CD14-positive monocyte (primary cell): Measurements from ENCODE around the gene AP1G2. TPM values are rescaled to one million over a fixed set of nuclear protein-coding genes. Genes with fewer than 3 reads are reported as not detected.

ENCODE experiments used
- DNase-seq, 3 donors: peaks; one replicate each; pipeline ENCODE4 v3.0.0-alpha.2; 2011 to 2022
- H2AFZ ChIP-seq: 2 replicates; pipeline ENCODE4 v1.6.0; 2012; ENCODE audit warnings: mild to moderate bottlenecking, low read depth, low read length, inconsistent platforms; ENCODE audit not compliant: insufficient read depth, poor library complexity, severe bottlenecking
- H3K27ac ChIP-seq, 2 donors: 1 replicate in 1 of 2; 2 replicates in 1 of 2; pipeline ENCODE4 v1.5.1; 2012 to 2013; ENCODE audit warnings: low read length in 2 of 2, control low read depth in 1 of 2, inconsistent platforms in 1 of 2, low read depth in 1 of 2, mild to moderate bottlenecking in 1 of 2
- H3K27me3 ChIP-seq, 2 donors: one replicate each; pipeline versions ENCODE4 v1.6.0 to v1.6.1; 2011 to 2013; ENCODE audit warnings: low read length in 2 of 2; ENCODE audit not compliant: control insufficient read depth in 2 of 2, insufficient read depth in 2 of 2
- H3K36me3 ChIP-seq, 2 donors: replicated peaks in 1 of 2; 1 replicate in 1 of 2; 2 replicates in 1 of 2; pipeline versions ENCODE4 v1.5.1 to v1.6.1; 2012 to 2013; ENCODE audit warnings: low read length in 2 of 2, control low read depth in 1 of 2, inconsistent platforms in 1 of 2, mild to moderate bottlenecking in 1 of 2; ENCODE audit not compliant: insufficient read depth in 2 of 2, control insufficient read depth in 1 of 2
- H3K4me1 ChIP-seq, 2 donors: 1 replicate in 1 of 2; 2 replicates in 1 of 2; pipeline versions ENCODE4 v1.5.1 to v1.6.1; 2012 to 2013; ENCODE audit warnings: low read length in 2 of 2, control low read depth in 1 of 2, inconsistent platforms in 1 of 2, mild to moderate bottlenecking in 1 of 2, moderate library complexity in 1 of 2; ENCODE audit not compliant: insufficient read depth in 2 of 2, control insufficient read depth in 1 of 2
- H3K4me2 ChIP-seq: replicated peaks from 2 replicates; pipeline ENCODE3; 2012; ENCODE audit warnings: low read length, moderate library complexity, mild to moderate bottlenecking; ENCODE audit not compliant: poor library complexity, severe bottlenecking; ENCODE audit errors: extremely low read depth
- H3K4me3 ChIP-seq, 3 experiments: fragments of 200-600 bp in 1 of 3; sonication (generic) in 1 of 3; replicated peaks in 1 of 3; 1 replicate in 2 of 3; 2 replicates in 1 of 3; pipeline ENCODE4 v1.5.1; 2011 to 2013; ENCODE audit warnings: low read length in 3 of 3, mild to moderate bottlenecking in 3 of 3, control low read depth in 2 of 3, low read depth in 2 of 3, inconsistent platforms in 1 of 3, moderate library complexity in 1 of 3
- H3K79me2 ChIP-seq: 2 replicates; pipeline ENCODE4 v1.6.0; 2012; ENCODE audit warnings: mild to moderate bottlenecking, control low read depth, inconsistent platforms, low read length, moderate library complexity; ENCODE audit not compliant: insufficient read depth
- H3K9ac ChIP-seq: 2 replicates; pipeline ENCODE4 v1.6.0; 2017; ENCODE audit warnings: low read length, mild to moderate bottlenecking; ENCODE audit not compliant: insufficient read depth, poor library complexity, severe bottlenecking
- H3K9me3 ChIP-seq, 2 donors: replicated peaks in 1 of 2; 1 replicate in 1 of 2; 2 replicates in 1 of 2; pipeline versions ENCODE4 v1.5.1 to v1.6.1; 2012 to 2013; ENCODE audit warnings: low read length in 2 of 2, control low read depth in 1 of 2; ENCODE audit not compliant: control insufficient read depth in 1 of 2, insufficient read depth in 1 of 2
- H4K20me1 ChIP-seq: 2 replicates; pipeline ENCODE4 v1.6.0; 2012; ENCODE audit warnings: mild to moderate bottlenecking, low read length, control low read depth, moderate library complexity; ENCODE audit not compliant: insufficient read depth
- H3K27ac Mint-ChIP-seq, 7 donors: one replicate each; pipeline ENCODE4 v1.8.0; 2020; ENCODE audit warnings: mild to moderate bottlenecking in 7 of 7, mixed read lengths in 7 of 7, moderate library complexity in 6 of 7, inconsistent platforms in 2 of 7
- H3K27me3 Mint-ChIP-seq, 3 donors: one replicate each; pipeline ENCODE4 v1.8.0; 2021 to 2022; ENCODE audit warnings: low read depth in 3 of 3, mild to moderate bottlenecking in 3 of 3, mixed read lengths in 3 of 3, moderate library complexity in 3 of 3, inconsistent platforms in 1 of 3
- H3K36me3 Mint-ChIP-seq, 2 donors: one replicate each; pipeline ENCODE4 v1.8.0; 2020; ENCODE audit warnings: mixed read lengths in 2 of 2, inconsistent platforms in 1 of 2, mild to moderate bottlenecking in 1 of 2
- H3K4me1 Mint-ChIP-seq: one replicate; pipeline ENCODE4 v1.8.0; 2020; ENCODE audit warnings: mild to moderate bottlenecking, mixed read lengths
- H3K4me3 Mint-ChIP-seq, 2 donors: one replicate each; pipeline ENCODE4 v1.8.0; 2020; ENCODE audit warnings: mild to moderate bottlenecking in 2 of 2, mixed read lengths in 2 of 2, moderate library complexity in 1 of 2
- H3K9me3 Mint-ChIP-seq, 7 donors: one replicate each; pipeline ENCODE4 v1.8.0; 2020 to 2022; ENCODE audit warnings: mixed read lengths in 7 of 7, mild to moderate bottlenecking in 6 of 7, moderate library complexity in 6 of 7, inconsistent platforms in 2 of 7
- CTCF ChIP-seq: fragments of 200-600 bp; IDR thresholded peaks from one replicate; pipeline ENCODE4 v1.8.0; 2022; ENCODE audit warnings: antibody characterized with exemption, mild to moderate bottlenecking
- WGBS: methylation state at CpG from one replicate; pipeline ENCODE4 v1.1.5; 2013; ENCODE audit warnings: missing lambda C conversion rate; ENCODE audit not compliant: insufficient coverage; 5-methylcytosine and 5-hydroxymethylcytosine counted together
- intact Hi-C, 2 donors: fragments of 100-400 bp; cut with micrococcal nuclease; formaldehyde crosslinking; loops; one replicate each; pipeline versions ENCODE4 v1.15.0 to v1.15.1; 2023
- polyA plus RNA-seq, 3 donors: library from polyadenylated mRNA; depleted of rRNA in 1 of 3; unstranded in 2 of 3; stranded (reverse) in 1 of 3; fragments of 300-500 nt in 2 of 3; fragments of >200 nt in 1 of 3; fragmentation: Illumina TruSeq in 2 of 3; gene quantifications; 1 replicate in 2 of 3; 2 replicates in 1 of 3; pipeline ENCODE4 v1.2.3, GENCODE V29; 2012 to 2021

The AP1G2 gene
- polyA plus RNA-seq, 3 donors: 32.2 to 437 (median 37.0) TPM

GRCh38 chr14:23543403-23543802 is 24.2 kb downstream of the AP1G2 start:
- DNase-seq: no peak
- Mint-ChIP-seq H3K27me3 (peaks cover 5 to 7% (median 5%) of the 10 kb centered on the region in 3 donors), H3K27ac (no peak overlapping the region), H3K4me3 (peak overlapping the region in 1 of 2 donors; percentile 37), H3K36me3 (no peaks in the 10 kb centered on the region), H3K9me3 (no peaks in the 10 kb centered on the region), H3K4me1 (peaks cover 15% of the 10 kb centered on the region)
- Histone ChIP-seq H3K36me3 (no peaks in the 10 kb centered on the region), H4K20me1 (no peaks in the 10 kb centered on the region), H3K27ac (no peak overlapping the region), H3K9me3 (no peaks in the 10 kb centered on the region), H3K9ac (no peak overlapping the region), H3K4me2 (no peak overlapping the region), H3K79me2 (no peaks in the 10 kb centered on the region), H3K27me3 (no peaks in the 10 kb centered on the region), H2AFZ (no peak overlapping the region), H3K4me1 (peaks cover 10 to 14% of the 10 kb centered on the region in 2 donors), H3K4me3 (no peak overlapping the region)
- TF ChIP-seq CTCF: no peak
- intact Hi-C loops: no loop called here
- 90% methylated on average over 3 of the region's 5 CpGs for WGBS

GRCh38 chr14:23542261-23542660 is 25.3 kb downstream of the AP1G2 start:
- Mint-ChIP-seq H3K4me3 (no peak overlapping the region), H3K4me1 (peaks cover 15% of the 10 kb centered on the region), H3K36me3 (no peaks in the 10 kb centered on the region), H3K27me3 (peaks cover 5 to 8% (median 5%) of the 10 kb centered on the region in 3 donors), H3K9me3 (no peaks in the 10 kb centered on the region), H3K27ac (no peak overlapping the region)
- intact Hi-C loops: no loop called here
- Histone ChIP-seq H3K4me1 (peaks cover 10 to 14% of the 10 kb centered on the region in 2 donors), H3K79me2 (no peaks in the 10 kb centered on the region), H2AFZ (no peak overlapping the region), H3K27me3 (no peaks in the 10 kb centered on the region), H3K4me2 (no peak overlapping the region), H4K20me1 (no peaks in the 10 kb centered on the region), H3K27ac (no peak overlapping the region), H3K4me3 (no peak overlapping the region), H3K9ac (no peak overlapping the region), H3K36me3 (no peaks in the 10 kb centered on the region), H3K9me3 (no peaks in the 10 kb centered on the region)
- 85% methylated on average over 5 of the region's 5 CpGs for WGBS
- TF ChIP-seq CTCF: no peak
- DNase-seq: no peak
